ENCODE measurements around the gene RYR1.
A peak's percentile ranks its signal among the peaks of the same experiment; 100 is the strongest.
"Not testable (repeated sequence)": the region's sequence is repeated elsewhere in the genome, so short reads cannot be mapped to it uniquely, and the experiment has no call there.

Gene RYR1

GRCh38 chr19:38496116-38496515, 62.6 kb downstream of the RYR1 start:
- DNase-seq = no peak

GRCh38 chr19:38496603-38497487, 63.4 kb downstream of the RYR1 start:
- no peak for DNase-seq

DNA sequence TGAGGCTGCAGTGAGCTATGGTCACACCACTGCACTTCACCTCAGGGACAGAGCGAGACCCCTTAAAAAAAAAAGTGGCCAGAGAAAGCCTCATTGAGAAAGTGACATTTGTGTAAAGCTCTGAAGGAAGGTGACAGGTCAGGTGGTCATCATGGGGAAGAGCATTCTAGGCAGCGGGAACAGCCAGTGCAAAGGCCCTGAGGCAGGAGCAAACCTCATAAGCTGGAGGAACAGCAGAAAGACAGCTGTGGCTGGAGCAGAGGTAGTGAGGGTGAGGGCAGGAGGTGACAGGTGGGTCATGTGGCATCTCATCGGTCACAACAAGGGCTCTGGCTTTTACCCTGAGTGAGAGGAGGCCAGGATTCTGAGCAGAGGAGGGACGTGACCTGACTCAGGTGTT, 64.4 kb downstream of the RYR1 start:
- DNase-seq = no peak

DNA sequence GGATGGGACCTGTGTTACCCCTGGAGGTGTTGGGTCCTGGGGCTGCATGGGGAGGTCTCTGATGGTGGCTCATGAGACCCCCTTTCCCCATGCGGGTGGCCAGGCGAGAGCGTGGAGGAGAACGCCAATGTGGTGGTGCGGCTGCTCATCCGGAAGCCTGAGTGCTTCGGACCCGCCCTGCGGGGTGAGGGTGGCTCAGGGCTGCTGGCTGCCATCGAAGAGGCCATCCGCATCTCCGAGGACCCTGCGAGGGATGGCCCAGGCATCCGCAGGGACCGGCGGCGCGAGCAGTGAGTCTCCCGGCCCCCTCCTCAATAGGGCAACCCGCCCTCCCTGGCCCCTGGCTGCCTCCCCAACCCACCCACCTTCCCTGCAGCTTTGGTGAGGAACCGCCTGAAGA, 66.0 kb downstream of the RYR1 start:
- DNase-seq = no peak

DNA sequence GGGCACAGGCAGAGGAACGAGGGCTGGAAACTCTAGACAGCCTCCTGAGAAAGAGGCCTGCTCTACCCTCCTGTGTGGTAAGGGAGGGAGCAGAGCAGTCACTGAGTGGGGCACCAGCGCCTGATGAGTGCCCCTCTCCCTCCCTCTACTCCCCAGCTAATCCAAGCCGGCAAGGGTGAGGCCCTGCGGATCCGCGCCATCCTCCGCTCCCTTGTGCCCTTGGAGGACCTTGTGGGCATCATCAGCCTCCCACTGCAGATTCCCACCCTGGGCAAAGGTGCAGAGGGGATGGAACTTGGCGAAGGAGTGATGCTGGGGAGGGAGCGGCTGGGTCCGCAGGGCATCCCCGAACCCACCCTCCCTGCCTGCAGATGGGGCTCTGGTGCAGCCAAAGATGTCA, 67.0 kb downstream of the RYR1 start:
- DNase-seq = no peak

- no peak for DNase-seq
Measured at GRCh38 chr19:38502410-38503076, 69.1 kb downstream of the RYR1 start.

DNA sequence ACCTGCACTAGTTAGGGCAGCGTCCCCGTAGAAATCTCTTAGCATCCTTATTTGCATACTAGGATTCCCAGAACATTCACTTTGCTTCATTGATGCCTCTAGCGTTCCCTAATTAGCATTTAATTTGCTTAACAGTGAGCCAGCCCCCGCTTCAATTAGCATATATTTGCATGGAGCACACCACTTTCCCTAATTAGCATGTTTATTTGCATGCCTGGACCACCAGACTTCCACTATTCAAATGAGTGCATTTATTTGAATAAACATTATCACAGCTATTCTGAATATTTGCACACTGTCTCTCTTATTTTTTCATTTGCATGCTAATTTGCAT, 69.6 kb downstream of the RYR1 start:
- no peak for DNase-seq

- no peak for DNase-seq
Measured at GRCh38 chr19:38505958-38506357, 72.5 kb downstream of the RYR1 start.

- DNase-seq = no peak
Measured at GRCh38 chr19:38506375-38506722, 72.9 kb downstream of the RYR1 start.

GRCh38 chr19:38506723-38507550, 73.4 kb downstream of the RYR1 start:
- DNase-seq = peak; percentile 36 to 75

- DNase-seq = no peak
Measured at GRCh38 chr19:38507551-38508127, 74.1 kb downstream of the RYR1 start.

- DNase-seq = no peak
Measured at GRCh38 chr19:38508507-38508906, 75.0 kb downstream of the RYR1 start.

DNA sequence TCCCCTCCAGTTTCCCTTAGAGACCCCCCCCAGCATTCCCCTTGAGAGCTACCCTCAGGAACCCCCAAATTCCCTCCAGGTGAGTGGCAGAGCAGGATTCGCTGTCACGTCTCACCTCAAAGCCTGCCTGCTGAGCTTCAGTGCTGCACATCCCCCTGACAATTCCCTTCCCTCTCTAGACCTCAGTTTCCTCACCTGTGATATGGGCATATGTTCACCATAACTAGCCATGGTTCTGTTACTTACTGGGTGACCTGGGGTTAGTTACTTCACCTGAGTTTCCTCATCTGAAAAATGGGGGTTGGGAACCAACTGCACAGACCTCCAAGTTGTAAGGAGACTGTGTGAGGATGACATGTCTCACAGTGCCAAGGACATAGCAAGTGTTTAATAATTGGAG, 75.5 kb downstream of the RYR1 start:
- DNase-seq = no peak

GRCh38 chr19:38511074-38511708, 77.7 kb downstream of the RYR1 start:
- DNase-seq = no peak

- DNase-seq = no peak
Measured at GRCh38 chr19:38512277-38512676, 78.8 kb downstream of the RYR1 start.

DNA sequence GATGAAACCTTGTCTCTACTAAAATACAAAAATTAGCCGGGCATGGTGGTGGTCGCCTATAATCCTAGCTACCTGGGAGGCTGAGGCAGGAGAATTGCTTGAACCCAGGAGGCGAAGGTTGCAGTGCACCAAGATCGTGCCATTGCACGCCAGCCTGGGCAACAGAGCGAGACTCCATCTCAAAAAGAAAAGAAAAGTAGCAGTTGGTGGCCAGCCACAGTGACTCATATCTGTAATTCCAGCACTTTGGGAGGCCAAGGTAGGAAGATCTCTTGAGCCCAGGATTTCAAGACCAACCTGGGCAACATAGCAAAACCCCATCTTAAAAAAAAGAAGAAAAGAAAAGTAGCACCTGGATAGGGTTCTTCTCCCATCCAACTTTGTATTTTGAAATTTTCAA, 79.7 kb downstream of the RYR1 start:
- not testable (repeated sequence) for DNase-seq

DNA sequence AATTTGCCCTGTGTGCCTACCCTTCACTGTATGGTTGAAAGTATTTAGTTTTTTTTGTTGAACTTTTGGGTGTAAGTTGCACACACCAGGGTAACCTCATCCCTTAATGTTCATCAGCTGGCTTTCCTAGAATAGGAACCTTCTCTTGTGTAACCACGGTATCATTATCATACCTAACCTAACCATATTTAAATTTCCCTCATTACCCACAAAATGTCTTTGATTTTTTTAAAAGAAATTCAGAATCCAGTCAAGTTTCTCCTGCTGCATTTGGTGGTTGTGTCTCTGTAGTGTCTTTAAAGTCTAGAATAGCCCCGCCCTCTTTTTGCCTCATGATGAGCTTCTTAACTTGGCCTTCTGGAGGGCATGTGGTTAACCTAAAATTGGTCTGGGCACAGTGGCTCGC, 80.3 kb downstream of the RYR1 start:
- no peak for DNase-seq

GRCh38 chr19:38514812-38515633, 81.5 kb downstream of the RYR1 start:
- DNase-seq = peak; percentile 16 to 45

DNA sequence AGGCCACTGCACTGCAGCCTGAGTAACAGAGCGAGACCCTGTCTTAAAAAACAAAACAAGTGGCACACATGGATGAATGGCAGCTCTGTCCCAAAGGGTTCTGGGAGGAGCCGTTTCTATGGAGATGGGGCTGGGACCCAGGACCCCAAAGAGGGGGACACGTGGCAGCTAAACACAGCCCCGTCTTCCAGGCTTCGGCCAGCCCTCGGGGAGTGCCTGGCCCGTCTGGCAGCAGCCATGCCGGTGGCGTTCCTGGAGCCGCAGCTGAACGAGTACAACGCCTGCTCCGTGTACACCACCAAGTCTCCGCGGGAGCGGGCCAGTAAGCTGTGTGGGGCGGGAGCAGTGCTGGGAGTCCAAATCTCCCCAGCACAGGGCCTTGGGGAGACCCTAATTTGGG, 82.4 kb downstream of the RYR1 start:
- DNase-seq = no peak

DNA sequence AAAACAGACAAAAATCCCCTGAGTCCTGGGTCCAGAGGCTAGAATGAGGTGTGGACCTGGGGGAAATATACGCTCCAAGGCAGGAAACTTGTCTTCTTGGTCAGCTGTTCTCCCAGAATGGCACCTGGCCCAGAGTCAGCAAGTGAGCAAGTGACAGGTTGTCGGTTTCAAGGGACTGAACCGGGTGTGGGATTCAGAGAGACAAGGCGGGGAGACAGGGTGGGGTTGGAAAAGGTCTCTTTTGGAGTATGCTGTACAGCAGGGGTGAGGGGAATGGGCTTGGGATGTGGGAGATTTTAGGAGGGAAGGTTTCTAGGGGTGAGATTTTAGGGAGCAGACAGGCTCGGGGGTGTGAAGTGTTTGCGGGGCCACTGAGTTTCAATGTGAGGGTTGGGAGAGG, 83.3 kb downstream of the RYR1 start:
- DNase-seq = no peak

DNA sequence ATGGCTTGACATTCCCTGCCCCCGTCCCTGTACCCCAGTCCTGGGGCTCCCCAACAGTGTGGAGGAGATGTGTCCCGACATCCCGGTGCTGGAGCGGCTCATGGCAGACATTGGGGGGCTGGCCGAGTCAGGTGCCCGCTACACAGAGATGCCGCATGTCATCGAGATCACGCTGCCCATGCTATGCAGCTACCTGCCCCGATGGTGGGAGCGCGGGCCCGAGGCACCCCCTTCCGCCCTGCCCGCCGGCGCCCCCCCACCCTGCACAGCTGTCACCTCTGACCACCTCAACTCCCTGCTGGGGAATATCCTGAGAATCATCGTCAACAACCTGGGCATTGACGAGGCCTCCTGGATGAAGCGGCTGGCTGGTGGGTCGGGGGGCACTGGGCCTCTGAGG, 83.8 kb downstream of the RYR1 start:
- no peak for DNase-seq

GRCh38 chr19:38517980-38518379, 84.5 kb downstream of the RYR1 start:
- not testable (repeated sequence) for DNase-seq
